Endodermal cell (in vitro differentiated cells): Measurements from ENCODE around the gene ITPK1. TPM values are rescaled to one million over a fixed set of nuclear protein-coding genes. Genes with fewer than 3 reads are reported as not detected.

Experiments used
- DNase-seq: peaks from one replicate; pipeline ENCODE4 v3.0.0-alpha.2; 2017
- H3K27ac ChIP-seq: 2 replicates; pipeline ENCODE4 v1.5.1; 2013; ENCODE audit warnings: mild to moderate bottlenecking, low read depth, low read length, moderate library complexity
- H3K27me3 ChIP-seq: 2 replicates; pipeline ENCODE4 v1.6.1; 2013; ENCODE audit warnings: mild to moderate bottlenecking, low read length, moderate library complexity; ENCODE audit not compliant: insufficient read depth, control insufficient read depth, poor library complexity, severe bottlenecking
- H3K36me3 ChIP-seq: 2 replicates; pipeline ENCODE4 v1.7.0; 2013; ENCODE audit warnings: mild to moderate bottlenecking, low read length, moderate library complexity; ENCODE audit not compliant: control insufficient read depth, insufficient read depth
- H3K4me1 ChIP-seq: one replicate; pipeline ENCODE4 v1.7.0; 2013; ENCODE audit warnings: low read length; ENCODE audit not compliant: control insufficient read depth, insufficient read depth
- H3K4me3 ChIP-seq: 2 replicates; pipeline ENCODE4 v1.5.1; 2013; ENCODE audit warnings: mild to moderate bottlenecking, low read length, moderate library complexity
- H3K9ac ChIP-seq: 2 replicates; pipeline ENCODE4 v1.6.1; 2013; ENCODE audit warnings: mild to moderate bottlenecking, low read length, moderate library complexity; ENCODE audit not compliant: poor library complexity, severe bottlenecking; ENCODE audit errors: extremely low read depth
- H3K9me3 ChIP-seq: 2 replicates; pipeline ENCODE4 v1.6.1; 2013; ENCODE audit warnings: mild to moderate bottlenecking, low read length, moderate library complexity; ENCODE audit not compliant: control insufficient read depth
- H3K27ac Mint-ChIP-seq: 2 replicates; pipeline ENCODE4 v1.8.0; 2020; ENCODE audit warnings: mixed read lengths
- H3K27me3 Mint-ChIP-seq: 2 replicates; pipeline ENCODE4 v1.8.0; 2021; ENCODE audit warnings: mild to moderate bottlenecking, mixed read lengths; ENCODE audit not compliant: insufficient read depth
- H3K36me3 Mint-ChIP-seq: 2 replicates; pipeline ENCODE4 v1.8.0; 2020; ENCODE audit warnings: low read depth, mixed read lengths
- H3K4me1 Mint-ChIP-seq: 2 replicates; pipeline ENCODE4 v1.8.0; 2020; ENCODE audit warnings: mixed read lengths
- H3K4me3 Mint-ChIP-seq: 2 replicates; pipeline ENCODE4 v1.8.0; 2020; ENCODE audit warnings: mild to moderate bottlenecking, moderate library complexity, mixed read lengths
- H3K9me3 Mint-ChIP-seq: 2 replicates; pipeline ENCODE4 v1.8.0; 2020; ENCODE audit warnings: mild to moderate bottlenecking, mixed read lengths
- WGBS, 2 experiments: methylation state at CpG; one replicate each; pipeline versions ENCODE4 v1.1.5 to v1.1.7; 2013; ENCODE audit warnings: missing lambda C conversion rate in 2 of 2, mixed read lengths in 1 of 2; ENCODE audit not compliant: insufficient coverage in 1 of 2, insufficient read length in 1 of 2; 5-methylcytosine and 5-hydroxymethylcytosine counted together
- total RNA-seq, 2 donors: library from RNA; stranded (reverse); fragmentation: NEBNext Ultra II Directional in 1 of 2; extraction: Animal tissue kit (Norgen Biotek cat#: 25700) in 1 of 2; gene quantifications; 2 replicates in 1 of 2; 3 replicates in 1 of 2; pipeline ENCODE4 v1.2.1, GENCODE V29; 2021
- TF ChIP-seq, protein P1 (sequence below): fragments of 200-600 bp; sonication (generic); conservative IDR thresholded peaks from 2 replicates; pipeline ENCODE4 v1.5.0; 2021; ENCODE audit warnings: antibody characterized with exemption, mild to moderate bottlenecking

The ITPK1 gene
- total RNA-seq, 2 donors from 2014 or later, result 59.9 to 66.9 TPM

DNA sequence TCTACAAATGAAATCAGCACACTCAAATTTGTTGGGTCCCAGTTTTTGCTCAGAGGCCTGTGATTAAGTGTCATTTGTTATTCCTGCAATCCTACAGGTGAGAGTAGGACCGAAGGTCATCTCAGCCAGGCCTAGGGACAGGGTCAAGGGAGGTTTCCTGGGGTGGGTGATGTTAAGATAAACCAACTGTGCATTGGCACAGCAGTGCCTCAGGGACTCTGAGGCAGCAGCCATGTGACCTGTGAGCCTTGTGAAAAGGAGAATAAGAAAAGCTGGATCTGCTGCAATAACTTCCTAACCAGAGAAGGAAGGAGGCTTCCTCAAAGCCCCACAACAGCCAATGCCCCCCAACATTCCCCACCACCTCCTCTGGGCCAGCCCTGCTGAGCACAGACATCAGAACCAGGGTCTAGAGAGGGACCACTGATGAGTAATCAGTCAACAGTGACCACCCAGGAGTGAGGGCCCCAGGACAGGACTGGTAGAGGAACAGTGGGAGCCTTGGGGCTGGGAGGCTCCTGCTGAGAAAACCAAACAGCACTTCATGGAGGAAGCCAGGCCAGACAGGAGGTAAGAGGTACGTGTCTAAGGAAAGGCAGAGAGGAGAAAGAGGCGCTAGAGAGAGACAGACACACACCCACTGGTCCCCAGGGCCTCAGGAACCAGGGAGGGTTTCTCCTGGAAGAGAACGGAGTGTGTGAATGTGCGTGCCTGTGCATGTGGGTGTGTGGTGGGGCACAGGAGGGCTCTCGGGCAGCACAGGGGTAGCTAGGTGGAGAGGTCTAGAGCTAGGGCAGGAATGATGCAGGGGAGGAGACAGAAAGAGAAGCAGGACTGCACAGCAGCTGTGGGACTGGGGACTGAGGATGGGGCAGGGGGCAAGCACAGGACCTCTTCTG is 82.4 kb downstream of the ITPK1 start:
- Mint-ChIP-seq H3K27me3 (no peaks in the 10 kb centered on the region), H3K27ac (peak overlapping the region; percentile 32), H3K9me3 (no peaks in the 10 kb centered on the region), H3K4me1 (peaks cover 30% of the 10 kb centered on the region), H3K36me3 (no peaks in the 10 kb centered on the region), H3K4me3 (no peak overlapping the region)
- Histone ChIP-seq H3K27me3 (no peaks in the 10 kb centered on the region), H3K36me3 (no peaks in the 10 kb centered on the region), H3K4me3 (no peak overlapping the region), H3K9me3 (no peaks in the 10 kb centered on the region), H3K4me1 (peaks cover 21% of the 10 kb centered on the region), H3K27ac (no peak overlapping the region), H3K9ac (no peak overlapping the region)
- TF ChIP-seq, protein P1, sequence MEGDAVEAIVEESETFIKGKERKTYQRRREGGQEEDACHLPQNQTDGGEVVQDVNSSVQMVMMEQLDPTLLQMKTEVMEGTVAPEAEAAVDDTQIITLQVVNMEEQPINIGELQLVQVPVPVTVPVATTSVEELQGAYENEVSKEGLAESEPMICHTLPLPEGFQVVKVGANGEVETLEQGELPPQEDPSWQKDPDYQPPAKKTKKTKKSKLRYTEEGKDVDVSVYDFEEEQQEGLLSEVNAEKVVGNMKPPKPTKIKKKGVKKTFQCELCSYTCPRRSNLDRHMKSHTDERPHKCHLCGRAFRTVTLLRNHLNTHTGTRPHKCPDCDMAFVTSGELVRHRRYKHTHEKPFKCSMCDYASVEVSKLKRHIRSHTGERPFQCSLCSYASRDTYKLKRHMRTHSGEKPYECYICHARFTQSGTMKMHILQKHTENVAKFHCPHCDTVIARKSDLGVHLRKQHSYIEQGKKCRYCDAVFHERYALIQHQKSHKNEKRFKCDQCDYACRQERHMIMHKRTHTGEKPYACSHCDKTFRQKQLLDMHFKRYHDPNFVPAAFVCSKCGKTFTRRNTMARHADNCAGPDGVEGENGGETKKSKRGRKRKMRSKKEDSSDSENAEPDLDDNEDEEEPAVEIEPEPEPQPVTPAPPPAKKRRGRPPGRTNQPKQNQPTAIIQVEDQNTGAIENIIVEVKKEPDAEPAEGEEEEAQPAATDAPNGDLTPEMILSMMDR, result no peak
- WGBS, 2 experiments, result 58 to 73% methylated on average over 2 to 6 of the region's 6 CpGs
- DNase-seq, result peak; percentile 67

DNA sequence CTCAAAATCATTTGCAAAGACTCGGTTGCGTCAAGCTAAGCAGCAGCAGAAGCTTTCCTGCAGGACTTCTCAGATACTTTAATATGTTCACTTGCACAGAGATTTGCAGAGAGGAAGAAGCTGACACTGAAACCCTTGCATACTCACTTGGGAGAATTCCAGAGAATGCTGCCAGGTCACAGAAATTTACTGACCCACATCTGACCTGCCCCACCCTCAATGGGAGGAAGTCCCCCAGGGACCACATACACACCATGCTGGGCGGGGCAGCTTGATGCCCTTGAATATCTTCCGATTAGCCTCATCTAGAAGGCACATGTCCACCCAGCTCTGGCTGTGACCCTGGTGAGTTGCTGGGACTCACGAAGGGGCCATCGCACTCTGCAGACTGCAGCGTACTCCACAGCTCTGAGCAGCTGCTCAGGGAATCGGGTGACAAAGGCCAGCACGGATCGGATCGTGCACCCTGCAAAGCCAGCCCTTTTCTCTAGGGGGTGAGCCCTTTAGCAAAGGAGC is 83.2 kb downstream of the ITPK1 start:
- Histone ChIP-seq H3K4me3 (no peak overlapping the region), H3K4me1 (peaks cover 21% of the 10 kb centered on the region), H3K9me3 (no peaks in the 10 kb centered on the region), H3K27me3 (no peaks in the 10 kb centered on the region), H3K36me3 (no peaks in the 10 kb centered on the region), H3K27ac (no peak overlapping the region), H3K9ac (no peak overlapping the region)
- 88 to 89% methylated on average over 6 to 11 of the region's 11 CpGs for WGBS, 2 experiments
- Mint-ChIP-seq H3K36me3 (no peaks in the 10 kb centered on the region), H3K4me3 (no peak overlapping the region), H3K9me3 (no peaks in the 10 kb centered on the region), H3K27ac (peak overlapping the region; percentile 46), H3K27me3 (no peaks in the 10 kb centered on the region), H3K4me1 (peaks cover 30% of the 10 kb centered on the region)
- TF ChIP-seq, protein P1, result no peak
- DNase-seq, result no peak

DNA sequence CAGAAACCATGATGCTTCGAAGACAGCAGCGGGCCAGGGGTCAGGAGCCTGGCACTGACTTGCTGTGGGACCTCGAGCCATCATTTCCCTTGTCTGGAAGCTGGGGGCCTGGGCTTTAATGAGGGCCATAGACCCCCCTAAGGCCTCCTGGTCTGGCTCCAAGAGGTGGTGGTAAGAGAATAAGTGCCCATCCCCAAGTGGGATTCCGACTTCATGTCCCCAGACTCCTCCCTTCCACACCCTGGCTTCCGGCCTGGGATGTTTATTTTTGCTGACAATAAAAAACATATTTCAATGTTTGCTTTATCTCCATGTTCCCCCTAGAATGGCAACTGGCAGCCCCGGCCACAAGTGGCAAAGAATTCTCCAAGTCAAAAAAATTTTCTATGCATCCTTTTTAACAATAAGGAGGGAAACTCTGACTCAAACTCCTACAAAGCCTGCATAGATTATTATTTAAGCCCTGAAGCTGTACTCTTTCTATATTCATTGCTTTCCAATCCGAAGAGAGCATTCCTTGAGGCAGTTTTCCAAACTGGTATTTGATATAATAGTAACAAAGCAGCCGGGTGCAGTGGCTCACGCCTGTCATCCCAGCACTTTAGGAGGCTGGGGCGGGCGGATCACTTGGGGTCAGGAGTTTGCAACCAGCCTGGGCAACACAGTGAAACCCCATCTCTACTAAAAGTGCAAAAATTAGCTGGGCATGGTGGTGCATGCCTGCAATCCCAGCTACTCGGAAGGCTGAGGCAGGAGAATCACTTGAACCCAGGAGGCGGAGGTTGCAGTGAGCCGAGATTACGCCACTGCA is 84.0 kb downstream of the ITPK1 start:
- no peak for DNase-seq
- WGBS, 2 experiments, result 89% methylated on average over 7 to 13 of the region's 15 CpGs
- no peaks in the 10 kb centered on the region for H3K36me3 ChIP-seq
- H3K4me1 ChIP-seq, result peaks cover 21% of the 10 kb centered on the region
- no peaks in the 10 kb centered on the region for H3K9me3 Mint-ChIP-seq
- no peak overlapping the region for H3K9ac ChIP-seq
- no peaks in the 10 kb centered on the region for H3K36me3 Mint-ChIP-seq
- no peak overlapping the region for H3K27ac ChIP-seq
- no peaks in the 10 kb centered on the region for H3K27me3 Mint-ChIP-seq
- peaks cover 28% of the 10 kb centered on the region for H3K4me1 Mint-ChIP-seq
- no peak overlapping the region for H3K27ac Mint-ChIP-seq
- no peak overlapping the region for H3K4me3 ChIP-seq
- no peaks in the 10 kb centered on the region for H3K9me3 ChIP-seq
- no peaks in the 10 kb centered on the region for H3K27me3 ChIP-seq
- H3K4me3 Mint-ChIP-seq, result no peak overlapping the region
- TF ChIP-seq, protein P1, result no peak
